Loucy (cell line): ENCODE measurements around the gene CALHM3.

Experiments used
- EZH2phosphoT487 ChIP-seq: fragments of 200-600 bp; IDR thresholded peaks from 2 replicates; pipeline ENCODE4 v1.6.1; 2018; ENCODE audit warnings: antibody characterized with exemption, mild to moderate bottlenecking, moderate library complexity, borderline replicate concordance
- TF ChIP-seq, protein P1 (sequence below): fragments of 200-600 bp; sonication (generic); conservative IDR thresholded peaks from 2 replicates; pipeline ENCODE4 v1.5.1; 2014; ENCODE audit warnings: mild to moderate bottlenecking, antibody characterized with exemption, low read length

DNA sequence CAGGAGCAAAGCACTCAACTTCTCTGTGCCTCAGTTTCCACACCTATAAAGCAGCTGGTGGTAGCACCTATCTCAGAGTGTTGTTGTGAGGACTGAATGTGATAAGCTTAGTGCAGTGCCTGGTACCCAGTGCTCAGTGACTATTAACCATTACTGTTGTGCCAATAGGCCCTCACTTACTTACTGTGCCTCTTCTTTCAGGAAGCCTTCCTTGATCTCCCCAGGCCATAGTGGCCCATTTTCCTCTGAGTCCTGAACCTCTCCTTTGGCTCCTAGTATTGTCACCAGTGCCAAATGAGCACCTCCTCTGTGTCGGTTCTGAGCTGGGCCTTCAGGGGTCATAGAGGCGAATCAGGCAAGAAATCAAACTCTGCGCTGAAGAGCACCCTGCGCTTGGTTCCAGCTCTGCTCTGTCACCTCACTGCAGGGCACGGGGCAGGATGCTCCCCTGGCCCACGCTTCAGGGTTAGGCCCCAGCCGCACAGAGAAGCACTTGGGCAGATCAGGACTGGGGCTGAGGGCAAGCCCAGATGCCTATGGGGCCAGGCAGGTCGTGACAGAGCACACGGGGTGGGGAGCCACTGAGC, 22.9 kb downstream of the CALHM3 start:
- TF ChIP-seq, protein P1, sequence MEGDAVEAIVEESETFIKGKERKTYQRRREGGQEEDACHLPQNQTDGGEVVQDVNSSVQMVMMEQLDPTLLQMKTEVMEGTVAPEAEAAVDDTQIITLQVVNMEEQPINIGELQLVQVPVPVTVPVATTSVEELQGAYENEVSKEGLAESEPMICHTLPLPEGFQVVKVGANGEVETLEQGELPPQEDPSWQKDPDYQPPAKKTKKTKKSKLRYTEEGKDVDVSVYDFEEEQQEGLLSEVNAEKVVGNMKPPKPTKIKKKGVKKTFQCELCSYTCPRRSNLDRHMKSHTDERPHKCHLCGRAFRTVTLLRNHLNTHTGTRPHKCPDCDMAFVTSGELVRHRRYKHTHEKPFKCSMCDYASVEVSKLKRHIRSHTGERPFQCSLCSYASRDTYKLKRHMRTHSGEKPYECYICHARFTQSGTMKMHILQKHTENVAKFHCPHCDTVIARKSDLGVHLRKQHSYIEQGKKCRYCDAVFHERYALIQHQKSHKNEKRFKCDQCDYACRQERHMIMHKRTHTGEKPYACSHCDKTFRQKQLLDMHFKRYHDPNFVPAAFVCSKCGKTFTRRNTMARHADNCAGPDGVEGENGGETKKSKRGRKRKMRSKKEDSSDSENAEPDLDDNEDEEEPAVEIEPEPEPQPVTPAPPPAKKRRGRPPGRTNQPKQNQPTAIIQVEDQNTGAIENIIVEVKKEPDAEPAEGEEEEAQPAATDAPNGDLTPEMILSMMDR: no peak
- TF ChIP-seq EZH2phosphoT487: no peak
